Stimulated activated CD8-positive, alpha-beta memory T cell treated with anti-CD3 and anti-CD28 coated beads, Interleukin-7, amount 100 ng/mL, for 48 hours (primary cell): ENCODE measurements around the gene SBF2.
"Not testable (repeated sequence)": the region's sequence is repeated elsewhere in the genome, so short reads cannot be mapped to it uniquely, and the experiment has no call there.

ENCODE experiments used
- DNase-seq, 2 donors: peaks; one replicate each; pipeline ENCODE4 v3.0.0-alpha.2; 2020; ENCODE audit warnings: low read depth in 1 of 2; ENCODE audit errors: extremely low read depth in 1 of 2

The SBF2 gene

GRCh38 chr11:9969068-9969467 is 325.0 kb downstream of the SBF2 start:
- DNase-seq = no peak

- DNase-seq = no peak
These were observed 331.3 kb downstream of the SBF2 start for GRCh38 chr11:9962722-9963121.

GRCh38 chr11:9957072-9957471 is 336.9 kb downstream of the SBF2 start:
- DNase-seq = no peak

- no peak for DNase-seq
These were observed 337.5 kb downstream of the SBF2 start for GRCh38 chr11:9956483-9956882.

GRCh38 chr11:9955391-9955790 is 338.6 kb downstream of the SBF2 start:
- no peak for DNase-seq

GRCh38 chr11:9953994-9954626 is 339.9 kb downstream of the SBF2 start:
- no peak for DNase-seq

GRCh38 chr11:9952511-9953196 is 341.4 kb downstream of the SBF2 start:
- DNase-seq = no peak

GRCh38 chr11:9951807-9952206 is 342.2 kb downstream of the SBF2 start:
- DNase-seq = no peak

GRCh38 chr11:9950462-9950861 is 343.6 kb downstream of the SBF2 start:
- no peak for DNase-seq

- DNase-seq = no peak
These were observed 346.7 kb downstream of the SBF2 start for GRCh38 chr11:9947231-9947864.

- not testable (repeated sequence) for DNase-seq
These were observed 348.3 kb downstream of the SBF2 start for GRCh38 chr11:9945680-9946079.

GRCh38 chr11:9943386-9944110 is 350.5 kb downstream of the SBF2 start:
- no peak for DNase-seq

GRCh38 chr11:9941991-9942390 is 352.0 kb downstream of the SBF2 start:
- DNase-seq = no peak

GRCh38 chr11:9939150-9939549 is 354.9 kb downstream of the SBF2 start:
- not testable (repeated sequence) for DNase-seq

GRCh38 chr11:9936754-9937153 is 357.3 kb downstream of the SBF2 start:
- DNase-seq = no peak

GRCh38 chr11:9932843-9933242 is 361.2 kb downstream of the SBF2 start:
- DNase-seq = not testable (repeated sequence)

GRCh38 chr11:9930562-9931331 is 363.3 kb downstream of the SBF2 start:
- DNase-seq = not testable (repeated sequence)

- no peak for DNase-seq
These were observed 366.3 kb downstream of the SBF2 start for GRCh38 chr11:9927670-9928069.

- DNase-seq = no peak
These were observed 370.7 kb downstream of the SBF2 start for GRCh38 chr11:9923280-9923679.

GRCh38 chr11:9922806-9923205 is 371.2 kb downstream of the SBF2 start:
- no peak for DNase-seq

- no peak for DNase-seq
These were observed 377.5 kb downstream of the SBF2 start for GRCh38 chr11:9916480-9916879.
